Choroid plexus epithelial cell (primary cell): Measurements from ENCODE around the gene TPSD1.
"Not testable (repeated sequence)": the region's sequence is repeated elsewhere in the genome, so short reads cannot be mapped to it uniquely, and the experiment has no call there.

Experiments used
- DNase-seq: peaks from one replicate; pipeline ENCODE4 v3.0.0-alpha.2; 2010; ENCODE audit warnings: low read depth
- H3K4me3 ChIP-seq: 2 replicates; pipeline ENCODE4 v1.5.1; 2011; ENCODE audit warnings: low read depth, mild to moderate bottlenecking, control low read depth, low read length, moderate library complexity
- CTCF ChIP-seq: conservative IDR thresholded peaks from 2 replicates; pipeline ENCODE4 v1.5.1; 2011; ENCODE audit warnings: low read depth, mild to moderate bottlenecking, control low read depth, inconsistent platforms, low read length, moderate library complexity

The TPSD1 gene

GRCh38 chr16:1263591-1264344, 7.9 kb downstream of the TPSD1 start:
- H3K4me3 ChIP-seq, result no peak overlapping the region
- no peak for DNase-seq
- no peak for TF ChIP-seq CTCF

GRCh38 chr16:1264345-1265089, 8.6 kb downstream of the TPSD1 start:
- no peak overlapping the region for H3K4me3 ChIP-seq
- TF ChIP-seq CTCF, result no peak
- DNase-seq, result no peak

DNA sequence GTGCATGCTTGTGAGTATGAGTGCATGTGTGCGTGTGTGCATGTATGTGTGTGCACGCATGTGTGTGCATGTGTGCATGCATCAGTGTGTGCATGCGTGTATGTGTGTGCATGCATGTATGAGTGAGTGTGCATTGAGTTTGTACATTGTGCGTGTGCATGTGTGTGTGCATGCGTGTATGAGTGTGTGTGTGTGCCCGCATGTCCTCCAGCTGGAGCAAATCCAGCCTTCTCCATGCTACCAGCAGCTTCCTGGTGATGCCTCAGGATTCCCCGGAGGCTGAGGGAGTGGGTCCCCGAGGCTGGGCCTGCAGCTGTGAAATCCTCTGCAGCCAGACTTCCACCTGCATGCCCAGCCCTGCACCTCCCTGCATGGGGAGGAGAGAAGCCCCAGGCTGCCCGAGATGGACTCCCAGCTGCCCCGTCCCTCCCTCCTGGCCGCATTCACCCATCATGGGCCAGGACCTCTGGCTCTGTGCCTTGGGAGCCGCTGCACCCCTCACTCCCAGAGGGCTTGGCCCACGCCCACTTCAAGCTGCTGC, 9.3 kb downstream of the TPSD1 start:
- no peak overlapping the region for H3K4me3 ChIP-seq
- DNase-seq, result no peak
- TF ChIP-seq CTCF, result no peak

DNA sequence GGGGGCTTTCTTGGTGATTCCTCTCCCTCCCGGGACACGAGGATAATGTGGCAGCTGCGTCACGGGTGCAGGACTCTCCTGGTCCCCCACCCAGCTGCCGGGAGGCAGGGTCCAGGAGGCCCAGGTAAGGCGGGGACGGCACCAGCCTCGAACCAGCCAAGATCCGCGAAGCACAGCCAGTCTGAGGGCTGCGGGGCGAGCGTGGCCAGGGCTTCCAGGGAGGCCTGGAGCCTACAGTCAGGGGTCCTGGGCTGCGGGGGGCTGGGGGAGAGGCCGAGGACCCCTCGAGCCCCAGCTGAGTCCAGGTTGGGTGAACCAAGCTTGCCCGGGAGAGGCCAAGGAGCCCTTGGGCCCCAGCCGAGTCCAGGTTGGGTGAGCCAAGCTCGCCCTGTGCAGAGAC, 10.0 kb downstream of the TPSD1 start:
- DNase-seq, result no peak
- H3K4me3 ChIP-seq, result no peak overlapping the region
- TF ChIP-seq CTCF, result no peak

DNA sequence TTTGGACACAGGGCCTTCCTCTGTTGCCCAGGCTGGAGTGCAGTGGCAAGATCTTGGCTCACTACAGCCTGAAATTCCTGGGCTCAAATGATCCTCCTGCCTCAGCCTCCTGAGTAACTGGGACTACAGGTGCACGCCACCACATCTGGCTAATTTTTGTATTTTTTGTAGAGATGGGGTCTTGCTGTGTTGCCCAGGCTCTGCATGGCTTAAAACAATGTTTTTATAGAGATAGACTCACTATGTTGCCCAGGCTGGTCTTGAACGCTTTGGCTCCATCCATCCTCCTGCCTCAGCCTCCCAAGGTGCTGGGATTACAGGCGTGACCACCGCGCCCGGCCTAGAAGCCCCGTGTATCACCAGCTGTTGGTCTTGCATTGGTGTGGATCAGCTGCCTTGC, 13.5 kb downstream of the TPSD1 start:
- H3K4me3 ChIP-seq, DNase-seq: not testable (repeated sequence)

GRCh38 chr16:1271380-1271723, 15.5 kb downstream of the TPSD1 start:
- no peak for DNase-seq
- H3K4me3 ChIP-seq, result no peak overlapping the region
- TF ChIP-seq CTCF, result no peak

DNA sequence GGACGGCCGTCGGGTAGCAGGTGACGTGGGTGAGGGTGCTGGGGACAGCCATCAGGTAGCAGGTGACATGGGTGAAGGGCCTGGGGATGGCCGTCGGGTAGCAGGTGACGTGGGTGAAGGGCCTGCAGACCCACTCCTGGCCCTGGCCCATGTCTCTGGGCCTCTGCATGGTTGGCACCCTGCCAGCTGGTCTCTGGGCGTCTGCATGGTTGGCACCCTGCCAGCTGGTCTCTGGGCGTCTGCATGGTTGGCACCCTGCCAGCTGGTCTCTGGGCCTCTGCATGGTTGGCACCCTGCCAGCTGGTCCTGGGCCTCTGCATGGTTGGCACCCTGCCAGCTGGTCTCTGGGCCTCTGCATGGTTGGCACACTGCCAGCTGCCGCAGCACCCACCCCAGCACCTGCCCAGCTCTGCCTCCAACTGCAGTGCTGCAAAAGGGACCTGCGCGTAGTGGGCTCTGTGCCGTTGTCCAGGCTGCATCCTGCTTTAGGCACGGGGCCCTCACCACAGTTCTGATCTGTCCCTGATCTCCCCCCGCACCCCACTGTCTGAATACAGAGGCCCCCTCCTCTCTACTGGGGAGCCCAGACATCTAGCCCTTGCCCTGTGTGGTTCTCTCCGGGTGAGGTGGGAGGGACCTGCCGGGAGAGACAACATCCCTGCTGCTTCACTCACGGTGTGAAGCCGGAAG, 16.0 kb downstream of the TPSD1 start:
- DNase-seq, result peak; percentile 11

More for the DNA sequence above, 16.0 kb downstream of the TPSD1 start:
- H3K4me3 ChIP-seq, result not testable (repeated sequence)
